Right atrium auricular region (tissue), 2 donors: ENCODE data around the gene SAT1. TPM values are rescaled to one million over a fixed set of nuclear protein-coding genes. Genes with fewer than 3 reads are reported as not detected.

Experiments
- DNase-seq: peaks from one replicate; pipeline ENCODE4 v3.0.0-alpha.2; 2019; ENCODE audit warnings: low spot score
- H3K27ac ChIP-seq, 2 donors: fragments of 200-600 bp; sonication (generic); 1 replicate in 1 of 2; 2 replicates in 1 of 2; pipeline ENCODE4 v1.5.1; 2016 to 2019
- H3K27me3 ChIP-seq, 2 donors: fragments of 200-600 bp; sonication (generic); one replicate each; pipeline versions ENCODE4 v1.5.1 to v1.6.0; 2017 to 2019
- H3K36me3 ChIP-seq: fragments of 200-600 bp; sonication (generic); one replicate; pipeline ENCODE4 v1.5.1; 2016
- H3K4me1 ChIP-seq, 2 donors: fragments of 200-600 bp; sonication (generic); one replicate each; pipeline versions ENCODE4 v1.5.1 to v1.6.0; 2017 to 2019
- H3K4me3 ChIP-seq, 2 donors: fragments of 200-600 bp; sonication (generic); 1 replicate in 1 of 2; 2 replicates in 1 of 2; pipeline ENCODE4 v1.5.1; 2017 to 2019; ENCODE audit warnings: mild to moderate bottlenecking in 1 of 2, moderate library complexity in 1 of 2
- H3K9me3 ChIP-seq, 2 donors: fragments of 200-600 bp; sonication (generic); one replicate each; pipeline ENCODE4 v1.5.1; 2019
- total RNA-seq, 2 donors: library from RNA; depleted of rRNA; stranded (reverse); fragments of >200 nt; gene quantifications; one replicate each; pipeline ENCODE4 v1.1.0, GENCODE V29; 2016
- TF ChIP-seq, protein P1 (sequence below), 2 donors: fragments of 200-600 bp; sonication (generic); IDR thresholded peaks; one replicate each; pipeline ENCODE4 v1.5.1; 2019; ENCODE audit warnings: antibody characterized with exemption in 2 of 2

The SAT1 gene
- total RNA-seq, 2 donors from 2014 or later, result 513 to 713 TPM

DNA sequence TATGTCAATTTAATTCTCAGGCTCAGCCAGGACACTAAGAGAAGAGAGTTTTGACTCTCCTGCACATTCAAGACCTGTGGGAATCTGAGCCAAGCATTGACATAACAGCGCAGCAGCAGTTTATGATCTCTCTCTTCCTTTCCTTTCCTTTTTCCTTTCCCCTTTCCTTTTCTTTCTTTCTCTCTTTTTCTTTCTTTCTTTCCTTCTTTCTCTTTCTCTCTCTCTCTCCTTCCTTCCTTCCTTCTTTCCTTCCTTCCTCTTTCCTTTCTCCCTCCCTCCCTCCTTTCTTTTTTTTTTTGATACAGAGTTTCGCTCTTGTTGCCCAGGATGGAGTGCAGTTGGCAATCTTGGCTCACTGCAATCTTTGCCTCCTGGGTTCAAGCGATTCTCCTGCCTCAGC, 21.6 kb downstream of the SAT1 start:
- Histone ChIP-seq H3K27me3 (no peaks in the 10 kb centered on the region), H3K4me1 (peaks cover 0 to 5% of the 10 kb centered on the region in 2 donors), H3K4me3 (no peak overlapping the region), H3K9me3 (no peaks in the 10 kb centered on the region), H3K27ac (peak overlapping the region; percentile 46 to 74), H3K36me3 (no peaks in the 10 kb centered on the region)
- TF ChIP-seq, protein P1, sequence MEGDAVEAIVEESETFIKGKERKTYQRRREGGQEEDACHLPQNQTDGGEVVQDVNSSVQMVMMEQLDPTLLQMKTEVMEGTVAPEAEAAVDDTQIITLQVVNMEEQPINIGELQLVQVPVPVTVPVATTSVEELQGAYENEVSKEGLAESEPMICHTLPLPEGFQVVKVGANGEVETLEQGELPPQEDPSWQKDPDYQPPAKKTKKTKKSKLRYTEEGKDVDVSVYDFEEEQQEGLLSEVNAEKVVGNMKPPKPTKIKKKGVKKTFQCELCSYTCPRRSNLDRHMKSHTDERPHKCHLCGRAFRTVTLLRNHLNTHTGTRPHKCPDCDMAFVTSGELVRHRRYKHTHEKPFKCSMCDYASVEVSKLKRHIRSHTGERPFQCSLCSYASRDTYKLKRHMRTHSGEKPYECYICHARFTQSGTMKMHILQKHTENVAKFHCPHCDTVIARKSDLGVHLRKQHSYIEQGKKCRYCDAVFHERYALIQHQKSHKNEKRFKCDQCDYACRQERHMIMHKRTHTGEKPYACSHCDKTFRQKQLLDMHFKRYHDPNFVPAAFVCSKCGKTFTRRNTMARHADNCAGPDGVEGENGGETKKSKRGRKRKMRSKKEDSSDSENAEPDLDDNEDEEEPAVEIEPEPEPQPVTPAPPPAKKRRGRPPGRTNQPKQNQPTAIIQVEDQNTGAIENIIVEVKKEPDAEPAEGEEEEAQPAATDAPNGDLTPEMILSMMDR (IDR thresholded peaks at IDR 0.05), result no peak
- DNase-seq, result no peak

- Histone ChIP-seq H3K4me3 (no peak overlapping the region), H3K27ac (no peak overlapping the region), H3K36me3 (no peaks in the 10 kb centered on the region), H3K9me3 (no peaks in the 10 kb centered on the region), H3K27me3 (no peaks in the 10 kb centered on the region), H3K4me1 (peaks cover 0 to 5% of the 10 kb centered on the region in 2 donors)
- DNase-seq, result no peak
- TF ChIP-seq, protein P1 (IDR thresholded peaks at IDR 0.05), result no peak
Measured at GRCh38 chrX:23805389-23805788, 22.4 kb downstream of the SAT1 start.

GRCh38 chrX:23810279-23810678, 27.3 kb downstream of the SAT1 start:
- Histone ChIP-seq H3K4me3 (no peak overlapping the region), H3K4me1 (peaks cover 0 to 5% of the 10 kb centered on the region in 2 donors), H3K27ac (no peak overlapping the region), H3K9me3 (peaks cover 0 to 7% of the 10 kb centered on the region in 2 donors), H3K36me3 (no peaks in the 10 kb centered on the region), H3K27me3 (no peaks in the 10 kb centered on the region)
- TF ChIP-seq, protein P1 (IDR thresholded peaks at IDR 0.05), result no peak
- DNase-seq, result no peak

DNA sequence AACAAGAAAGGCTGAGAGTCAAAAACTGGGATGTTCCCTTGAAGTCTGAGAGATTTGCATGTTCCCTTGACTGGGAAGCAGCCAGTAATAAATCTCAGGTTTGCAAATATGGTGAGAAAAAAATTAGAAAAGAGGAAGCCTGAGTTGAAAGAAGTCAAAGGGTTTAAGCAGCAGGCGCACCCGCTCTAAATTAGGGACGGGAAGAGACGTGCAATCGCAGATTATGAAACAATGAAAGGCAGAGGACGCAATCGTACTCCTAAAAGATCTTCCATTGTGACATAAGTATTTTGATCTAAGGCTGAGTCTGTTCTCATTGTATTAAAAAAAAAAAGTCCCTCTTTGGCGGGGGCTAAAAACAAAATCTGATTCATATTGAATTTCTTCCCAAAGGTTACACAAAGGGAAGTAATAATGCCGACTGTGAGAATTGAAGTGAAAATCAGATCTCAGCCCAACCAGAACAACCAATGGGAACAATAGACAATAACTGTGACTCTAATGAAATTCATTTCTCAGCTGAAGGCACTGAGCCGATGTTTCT, 28.2 kb downstream of the SAT1 start:
- Histone ChIP-seq H3K4me3 (no peak overlapping the region), H3K27ac (no peak overlapping the region)
- DNase-seq, result no peak

DNA sequence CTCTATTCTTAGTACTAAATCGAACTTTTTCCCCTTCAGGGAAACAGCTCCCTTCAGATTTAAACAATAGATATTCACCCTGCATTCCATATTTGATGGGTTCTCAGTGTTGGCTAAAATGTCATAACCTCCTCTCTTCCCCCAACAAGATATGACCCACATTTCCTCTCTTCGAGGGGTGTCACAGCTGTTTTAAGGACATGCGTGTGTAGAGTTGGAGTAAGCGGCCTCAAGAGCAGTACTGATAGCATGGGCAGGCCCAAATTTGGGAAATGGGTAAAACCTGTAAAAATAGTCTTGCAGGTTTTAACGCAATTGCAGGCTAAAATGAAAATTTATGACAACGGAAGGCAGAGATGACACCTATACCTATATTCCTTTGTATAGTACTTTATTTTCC, 28.7 kb downstream of the SAT1 start:
- peaks cover 0 to 5% of the 10 kb centered on the region in 2 donors for H3K4me1 ChIP-seq
- no peak for DNase-seq
- H3K36me3 ChIP-seq, result no peaks in the 10 kb centered on the region
- H3K4me3 ChIP-seq, result no peak overlapping the region
- no peak overlapping the region for H3K27ac ChIP-seq
- TF ChIP-seq, protein P1 (IDR thresholded peaks at IDR 0.05), result no peak
- H3K27me3 ChIP-seq, result no peaks in the 10 kb centered on the region
- H3K9me3 ChIP-seq, result peaks cover 0 to 7% of the 10 kb centered on the region in 2 donors

More for the DNA sequence above, 28.2 kb downstream of the SAT1 start:
- Histone ChIP-seq H3K4me1 (peaks cover 0 to 5% of the 10 kb centered on the region in 2 donors), H3K27me3 (no peaks in the 10 kb centered on the region), H3K9me3 (peaks cover 0 to 7% of the 10 kb centered on the region in 2 donors), H3K36me3 (no peaks in the 10 kb centered on the region)
- TF ChIP-seq, protein P1 (IDR thresholded peaks at IDR 0.05), result no peak

DNA sequence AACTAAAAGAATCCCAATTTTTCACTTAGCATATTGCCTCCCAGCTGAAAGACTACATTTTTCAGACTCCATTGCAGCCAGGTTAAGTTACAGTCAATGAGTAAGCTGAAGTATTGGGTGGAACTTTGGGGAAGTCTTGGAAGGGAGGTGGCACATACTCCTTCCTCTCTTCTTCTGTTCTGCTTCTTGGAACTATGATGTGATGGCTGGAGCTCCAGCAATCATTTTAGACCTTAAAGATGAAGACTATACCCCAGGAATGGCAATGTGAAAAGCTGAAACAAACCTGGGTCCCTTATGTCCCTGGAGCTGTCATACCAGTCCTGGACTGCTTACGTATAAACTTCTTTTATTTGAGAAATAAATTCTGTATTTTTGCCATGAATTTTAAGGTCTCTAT, 30.8 kb downstream of the SAT1 start:
- TF ChIP-seq, protein P1 (IDR thresholded peaks at IDR 0.05), result no peak
- no peak overlapping the region for H3K27ac ChIP-seq
- no peak overlapping the region for H3K4me3 ChIP-seq
- no peaks in the 10 kb centered on the region for H3K36me3 ChIP-seq
- no peaks in the 10 kb centered on the region for H3K27me3 ChIP-seq
- H3K4me1 ChIP-seq, result no peaks in the 10 kb centered on the region
- no peak for DNase-seq
- H3K9me3 ChIP-seq, result peaks cover 0 to 7% of the 10 kb centered on the region in 2 donors
